CD4-positive, alpha-beta memory T cell (primary cell): ENCODE results near the gene RHBDF1. TPM values are rescaled to one million over a fixed set of nuclear protein-coding genes. Genes with fewer than 3 reads are reported as not detected.
"Not testable (repeated sequence)": the region's sequence is repeated elsewhere in the genome, so short reads cannot be mapped to it uniquely, and the experiment has no call there.

ENCODE experiments used
- CTCF ChIA-PET: fragments of 350-600 bp; sonication (Branson Sonifier 250); formaldehyde crosslinking; loops from one replicate; lab custom pipeline; 2021; ENCODE audit warnings: inconsistent platforms; ENCODE audit not compliant: partially characterized antibody; lab: Charles Lee
- POLR2A ChIA-PET: fragments of 350-600 bp; sonication (Branson Sonifier 250); formaldehyde crosslinking; loops from one replicate; lab custom pipeline; 2021; ENCODE audit not compliant: partially characterized antibody; lab: Charles Lee
- DNase-seq, 5 donors: peaks; one replicate each; pipeline versions ENCODE4 v3.0.0 to v3.0.0-alpha.2; 2020 to 2022; ENCODE audit warnings: mixed read lengths in 1 of 5
- H3K27ac ChIP-seq: one replicate; pipeline ENCODE4 v1.7.0; 2013; ENCODE audit warnings: low read depth, low read length
- H3K27me3 ChIP-seq: 2 replicates; pipeline ENCODE4 v1.7.0; 2013; ENCODE audit warnings: mild to moderate bottlenecking, low read length, moderate library complexity; ENCODE audit not compliant: insufficient read depth
- H3K36me3 ChIP-seq: 2 replicates; pipeline ENCODE4 v1.7.0; 2013; ENCODE audit warnings: mild to moderate bottlenecking, low read length, moderate library complexity; ENCODE audit not compliant: insufficient read depth
- H3K4me1 ChIP-seq: 2 replicates; pipeline ENCODE4 v1.7.0; 2013; ENCODE audit warnings: mild to moderate bottlenecking, low read length, moderate library complexity; ENCODE audit not compliant: insufficient read depth
- H3K4me3 ChIP-seq, 2 donors: one replicate each; pipeline ENCODE4 v1.7.0; 2013; ENCODE audit warnings: low read length in 2 of 2, mild to moderate bottlenecking in 1 of 2
- H3K9me3 ChIP-seq, 2 donors: one replicate each; pipeline ENCODE4 v1.7.0; 2013; ENCODE audit warnings: low read length in 2 of 2, control low read depth in 1 of 2; ENCODE audit not compliant: control insufficient read depth in 1 of 2
- H3K27ac Mint-ChIP-seq, 7 donors: one replicate each; pipeline ENCODE4 v1.8.0; 2020 to 2021; ENCODE audit warnings: mixed read lengths in 7 of 7, mild to moderate bottlenecking in 6 of 7, inconsistent platforms in 3 of 7, moderate library complexity in 3 of 7
- H3K27me3 Mint-ChIP-seq, 2 donors: one replicate each; pipeline ENCODE4 v1.8.0; 2020 to 2021; ENCODE audit warnings: mixed read lengths in 2 of 2
- H3K36me3 Mint-ChIP-seq, 2 donors: one replicate each; pipeline ENCODE4 v1.8.0; 2020 to 2021; ENCODE audit warnings: mixed read lengths in 2 of 2, inconsistent platforms in 1 of 2, mild to moderate bottlenecking in 1 of 2
- H3K4me1 Mint-ChIP-seq, 4 donors: one replicate each; pipeline ENCODE4 v1.8.0; 2020 to 2021; ENCODE audit warnings: mixed read lengths in 4 of 4, mild to moderate bottlenecking in 1 of 4
- H3K4me3 Mint-ChIP-seq, 8 donors: one replicate each; pipeline ENCODE4 v1.8.0; 2020 to 2021; ENCODE audit warnings: mixed read lengths in 8 of 8, mild to moderate bottlenecking in 7 of 8, moderate library complexity in 6 of 8, inconsistent platforms in 3 of 8
- H3K9me3 Mint-ChIP-seq, 8 donors: one replicate each; pipeline ENCODE4 v1.8.0; 2020 to 2021; ENCODE audit warnings: mixed read lengths in 8 of 8, mild to moderate bottlenecking in 5 of 8, inconsistent platforms in 3 of 8, moderate library complexity in 1 of 8
- intact Hi-C: fragments of 100-400 bp; cut with micrococcal nuclease; formaldehyde crosslinking; loops from one replicate; pipeline ENCODE4 v1.15.1; 2023
- polyA plus RNA-seq, 2 donors: library from polyadenylated mRNA; unstranded; fragments of 300-500 nt; fragmentation: Illumina TruSeq; gene quantifications; one replicate each; pipeline ENCODE4 v1.2.3, GENCODE V29; 2021
- total RNA-seq, 2 experiments: library from RNA; stranded (reverse); gene quantifications; one replicate each; pipeline ENCODE4 v1.2.3, GENCODE V29; 2021

Gene RHBDF1
- total and polyA plus RNA-seq, 4 experiments from 2014 or later, result not detected

DNA sequence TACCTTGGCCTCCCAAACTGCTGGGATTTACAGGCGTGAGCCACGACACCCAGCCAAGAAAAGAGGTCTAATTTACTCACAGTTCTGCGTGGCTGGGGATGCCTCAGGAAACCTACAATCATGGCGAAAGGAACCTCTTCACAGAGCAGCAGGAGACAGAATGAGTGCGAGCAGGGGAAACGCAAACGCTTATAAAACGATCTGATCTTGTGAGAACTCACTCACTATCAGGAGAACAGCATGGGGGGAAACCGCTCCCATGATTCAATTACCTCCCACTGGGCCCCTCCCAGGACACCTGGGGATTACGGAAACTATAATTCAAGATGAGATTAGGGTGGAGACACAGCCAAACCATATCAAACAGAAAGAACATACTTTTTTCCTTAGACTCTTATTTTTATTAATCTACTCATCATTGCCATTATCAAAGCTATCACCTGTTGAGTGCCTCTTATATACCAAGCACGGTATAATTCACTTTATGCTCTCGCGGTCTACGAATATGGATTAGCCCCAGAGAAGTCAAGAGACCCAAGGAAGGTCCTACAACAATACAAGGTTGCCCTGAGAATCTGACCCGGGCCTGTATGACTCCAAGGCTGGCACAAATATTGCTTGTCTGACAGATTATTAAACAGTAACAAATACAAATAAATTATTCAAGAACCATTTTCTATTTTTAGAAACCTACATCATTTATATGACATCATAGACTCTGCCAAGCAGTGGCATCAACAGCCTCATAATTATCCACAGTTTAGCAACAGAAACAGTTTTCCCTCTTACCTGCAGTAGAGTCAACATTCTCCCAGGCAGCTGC, 21.5 kb downstream of the RHBDF1 start:
- Histone ChIP-seq H3K27ac (no peak overlapping the region), H3K36me3 (peaks cover 19% of the 10 kb centered on the region), H3K9me3 (no peaks in the 10 kb centered on the region), H3K27me3 (no peaks in the 10 kb centered on the region), H3K4me1 (peaks cover 29% of the 10 kb centered on the region), H3K4me3 (no peak overlapping the region)
- CTCF ChIA-PET, result interaction anchor here (0.7 kb wide), 1 partner anchor 319 kb away, joined by 3 read pairs; the partner anchor contains the start of gene MRPL28
- H3K4me3 Mint-ChIP-seq, result peak overlapping the region; percentile 36 to 71 (median 60)
- H3K4me1 Mint-ChIP-seq, result peaks cover 20 to 46% (median 31%) of the 10 kb centered on the region in 4 donors
- intact Hi-C loops, result no loop called here
- H3K27me3 Mint-ChIP-seq, result no peaks in the 10 kb centered on the region
- H3K9me3 Mint-ChIP-seq, result no peaks in the 10 kb centered on the region
- POLR2A ChIA-PET, result no interaction called here
- no peak for DNase-seq
- peak overlapping the region in 1 of 7 donors; percentile 51 for H3K27ac Mint-ChIP-seq
- peaks cover 21 to 39% of the 10 kb centered on the region in 2 donors for H3K36me3 Mint-ChIP-seq

DNA sequence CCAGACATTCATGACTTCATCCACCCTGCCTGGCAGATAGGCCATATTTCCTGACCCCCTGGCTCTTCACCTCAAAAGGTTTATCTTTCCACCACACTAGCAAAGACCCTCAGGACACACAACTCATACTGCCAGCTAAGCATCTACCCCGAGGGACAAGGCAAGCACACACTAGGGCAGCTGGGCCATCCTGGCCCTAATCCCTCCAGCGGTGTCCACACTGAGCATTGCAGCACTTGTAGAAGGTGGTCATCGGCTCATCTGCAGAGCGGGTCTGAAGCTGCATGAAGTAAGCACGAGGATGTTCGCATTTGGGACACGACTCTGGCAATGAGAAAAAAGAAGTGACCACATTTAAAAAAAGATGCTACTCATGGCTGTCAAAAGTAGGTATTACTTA, 25.2 kb downstream of the RHBDF1 start:
- Histone ChIP-seq H3K4me3 (no peak overlapping the region), H3K9me3 (no peaks in the 10 kb centered on the region), H3K4me1 (peaks cover 24% of the 10 kb centered on the region), H3K27ac (no peak overlapping the region), H3K27me3 (no peaks in the 10 kb centered on the region), H3K36me3 (peaks cover 36% of the 10 kb centered on the region)
- ChIA-PET POLR2A (no interaction called here), CTCF (no interaction called here)
- Mint-ChIP-seq H3K27ac (no peak overlapping the region), H3K27me3 (no peaks in the 10 kb centered on the region), H3K9me3 (no peaks in the 10 kb centered on the region), H3K4me1 (peaks cover 24 to 40% (median 34%) of the 10 kb centered on the region in 4 donors), H3K36me3 (peaks cover 54 to 62% of the 10 kb centered on the region in 2 donors), H3K4me3 (no peak overlapping the region)
- no peak for DNase-seq
- intact Hi-C loops, result no loop called here

DNA sequence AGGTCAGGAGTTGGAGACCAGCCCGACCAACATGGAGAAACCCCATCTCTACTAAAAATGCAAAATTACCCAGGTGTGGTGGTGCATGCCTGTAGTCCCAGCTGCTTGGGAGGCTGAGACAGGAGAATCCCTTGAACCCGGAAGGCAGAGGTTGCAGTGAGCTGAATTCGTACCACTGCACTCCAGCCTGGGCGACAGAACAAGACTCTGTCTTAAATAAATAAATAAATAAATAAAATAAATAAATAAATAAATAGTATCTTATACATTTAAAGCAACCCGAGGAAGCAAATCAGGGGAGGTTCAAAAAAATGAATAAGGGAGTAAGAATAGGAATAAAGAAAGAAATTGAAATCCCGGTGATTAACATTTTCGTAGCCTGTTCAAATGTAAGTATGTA, 25.9 kb downstream of the RHBDF1 start:
- Histone ChIP-seq H3K36me3 (peaks cover 36% of the 10 kb centered on the region), H3K4me1 (peaks cover 21% of the 10 kb centered on the region)
- H3K4me3 Mint-ChIP-seq, H3K27me3 Mint-ChIP-seq, intact Hi-C loops, DNase-seq, H3K4me3 ChIP-seq, POLR2A ChIA-PET, CTCF ChIA-PET, H3K27me3 ChIP-seq, H3K9me3 Mint-ChIP-seq, H3K9me3 ChIP-seq, H3K27ac Mint-ChIP-seq, H3K27ac ChIP-seq: not testable (repeated sequence)
- Mint-ChIP-seq H3K4me1 (peaks cover 26 to 40% (median 36%) of the 10 kb centered on the region in 4 donors), H3K36me3 (peaks cover 59 to 68% of the 10 kb centered on the region in 2 donors)

DNA sequence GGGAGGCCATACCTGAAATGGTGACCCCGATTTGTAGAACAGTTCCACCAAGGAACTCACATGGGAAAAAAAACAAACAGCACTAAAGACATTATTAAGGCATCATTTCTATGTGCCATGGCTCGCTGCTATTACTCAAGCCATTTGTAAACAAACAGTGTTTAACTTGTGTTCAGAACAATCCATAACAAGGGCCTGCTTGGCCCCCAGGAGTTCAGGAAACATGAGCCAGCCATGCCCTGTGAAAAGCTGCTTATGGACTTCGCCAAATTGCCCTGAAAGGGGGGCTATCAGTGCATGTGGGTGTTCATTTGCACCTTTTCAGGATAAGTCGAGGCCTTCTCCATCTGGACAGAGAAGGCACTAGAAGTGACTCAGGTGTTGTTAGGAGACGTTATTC, 27.0 kb downstream of the RHBDF1 start:
- peaks cover 21 to 36% (median 30%) of the 10 kb centered on the region in 4 donors for H3K4me1 Mint-ChIP-seq
- Histone ChIP-seq H3K9me3 (no peaks in the 10 kb centered on the region), H3K27me3 (no peaks in the 10 kb centered on the region), H3K4me3 (no peak overlapping the region), H3K27ac (no peak overlapping the region), H3K4me1 (peaks cover 14% of the 10 kb centered on the region), H3K36me3 (peaks cover 30% of the 10 kb centered on the region)
- peaks cover 53 to 58% of the 10 kb centered on the region in 2 donors for H3K36me3 Mint-ChIP-seq
- intact Hi-C loops, result no loop called here
- no peak overlapping the region for H3K27ac Mint-ChIP-seq
- CTCF ChIA-PET, result interaction anchor here (1.6 kb wide), 1 partner anchor 51 kb away, joined by 5 read pairs; no protein-coding TSS in a partner anchor
- H3K4me3 Mint-ChIP-seq, result no peak overlapping the region
- H3K9me3 Mint-ChIP-seq, result no peaks in the 10 kb centered on the region
- POLR2A ChIA-PET, result interaction anchor here (1.5 kb wide), 1 partner anchor 8 kb away, joined by 4 read pairs; the partner anchor contains the start of genes POLR3K and SNRNP25
- no peaks in the 10 kb centered on the region for H3K27me3 Mint-ChIP-seq
- no peak for DNase-seq

DNA sequence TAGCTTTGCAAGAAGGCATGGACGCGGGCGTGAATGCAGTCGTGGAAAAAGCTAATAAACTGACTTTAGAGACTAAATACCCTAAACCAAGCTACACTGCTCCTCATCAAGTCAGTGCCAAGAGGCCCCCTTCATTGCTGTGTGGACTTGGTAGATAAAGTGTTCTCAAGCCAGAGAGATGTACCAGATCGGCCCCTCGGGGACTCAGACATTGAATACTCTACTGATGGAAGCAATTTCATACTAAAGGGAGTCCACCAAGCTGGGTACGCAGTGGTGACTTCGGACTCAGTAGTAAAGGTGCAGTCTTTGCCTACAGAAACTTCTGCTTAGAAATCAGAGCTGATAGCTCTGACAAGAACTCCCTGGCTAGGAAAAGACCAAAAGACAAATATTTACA, 27.8 kb downstream of the RHBDF1 start:
- no peaks in the 10 kb centered on the region for H3K9me3 ChIP-seq
- CTCF ChIA-PET, result interaction anchor here (0.7 to 1.6 kb wide), 2 partner anchors 9 to 52 kb away, joined by 5 to 6 read pairs; partner anchors contain the start of genes POLR3K and SNRNP25
- Mint-ChIP-seq H3K9me3 (no peaks in the 10 kb centered on the region), H3K4me1 (peaks cover 24 to 32% (median 26%) of the 10 kb centered on the region in 4 donors), H3K36me3 (peaks cover 50 to 54% of the 10 kb centered on the region in 2 donors), H3K4me3 (no peak overlapping the region), H3K27me3 (no peaks in the 10 kb centered on the region), H3K27ac (peak overlapping the region in 1 of 7 donors; percentile 60)
- POLR2A ChIA-PET, result interaction anchor here (1.5 kb wide), 1 partner anchor 8 kb away, joined by 4 read pairs; the partner anchor contains the start of genes POLR3K and SNRNP25
- no peak overlapping the region for H3K27ac ChIP-seq
- peaks cover 14% of the 10 kb centered on the region for H3K4me1 ChIP-seq
- H3K4me3 ChIP-seq, result no peak overlapping the region
- no peaks in the 10 kb centered on the region for H3K27me3 ChIP-seq
- DNase-seq, result no peak
- peaks cover 30% of the 10 kb centered on the region for H3K36me3 ChIP-seq
- intact Hi-C loops, result no loop called here

DNA sequence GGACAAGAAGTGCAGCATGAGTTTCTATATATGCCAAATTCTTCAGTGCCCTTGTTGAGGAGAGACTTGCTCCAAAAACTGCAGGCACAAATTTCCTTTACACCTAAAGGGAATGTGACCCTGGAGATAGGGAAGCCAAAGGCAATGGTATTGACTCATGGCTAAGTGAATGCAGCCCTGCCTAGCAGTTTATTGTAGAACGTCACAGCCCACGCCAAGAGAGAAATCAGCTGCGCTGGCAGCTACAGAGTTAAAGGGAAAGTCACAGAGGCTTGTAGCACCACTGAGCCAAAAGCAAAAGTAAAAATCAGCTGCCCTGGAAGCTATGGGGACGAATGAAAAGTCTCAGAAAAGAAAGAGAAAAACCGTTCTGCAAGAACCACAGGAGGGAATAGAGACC, 29.1 kb downstream of the RHBDF1 start:
- no peak overlapping the region for H3K4me3 ChIP-seq
- peak overlapping the region in 2 of 7 donors; percentile 25 to 32 for H3K27ac Mint-ChIP-seq
- H3K36me3 Mint-ChIP-seq, result peaks cover 49 to 53% of the 10 kb centered on the region in 2 donors
- H3K4me1 ChIP-seq, result peaks cover 27% of the 10 kb centered on the region
- CTCF ChIA-PET, result no interaction called here
- DNase-seq, result no peak
- H3K27ac ChIP-seq, result no peak overlapping the region
- peaks cover 33 to 43% (median 38%) of the 10 kb centered on the region in 4 donors for H3K4me1 Mint-ChIP-seq
- H3K9me3 ChIP-seq, result no peaks in the 10 kb centered on the region
- peaks cover 29% of the 10 kb centered on the region for H3K36me3 ChIP-seq
- no peaks in the 10 kb centered on the region for H3K27me3 Mint-ChIP-seq
- POLR2A ChIA-PET, result no interaction called here
- H3K9me3 Mint-ChIP-seq, result no peaks in the 10 kb centered on the region
- H3K27me3 ChIP-seq, result no peaks in the 10 kb centered on the region
- intact Hi-C loops, result no loop called here
- no peak overlapping the region for H3K4me3 Mint-ChIP-seq

DNA sequence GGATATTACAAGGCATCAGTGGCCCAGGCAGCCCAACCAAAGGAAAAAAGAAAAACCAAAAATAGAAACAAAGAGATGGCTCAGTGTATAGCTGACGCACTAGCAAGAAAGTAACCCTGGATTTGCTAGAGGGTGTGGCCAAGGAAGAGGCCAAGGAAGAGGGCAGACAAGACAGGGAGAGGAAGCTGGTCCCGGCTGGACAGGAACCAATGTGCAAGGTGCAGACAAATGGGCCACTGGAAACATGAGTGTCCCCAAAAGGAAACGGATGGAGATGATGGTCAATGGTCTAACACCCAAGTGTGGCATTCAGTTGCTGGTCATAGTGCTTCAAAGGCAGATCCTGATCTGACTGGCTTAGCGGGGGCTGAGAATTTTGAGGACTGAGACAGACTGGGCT, 29.7 kb downstream of the RHBDF1 start:
- peaks cover 46 to 49% of the 10 kb centered on the region in 2 donors for H3K36me3 Mint-ChIP-seq
- Histone ChIP-seq H3K4me1 (peaks cover 30% of the 10 kb centered on the region), H3K27ac (no peak overlapping the region), H3K9me3 (no peaks in the 10 kb centered on the region), H3K4me3 (no peak overlapping the region), H3K36me3 (peaks cover 27% of the 10 kb centered on the region), H3K27me3 (no peaks in the 10 kb centered on the region)
- intact Hi-C loops, result no loop called here
- no peaks in the 10 kb centered on the region for H3K9me3 Mint-ChIP-seq
- no peak for DNase-seq
- peaks cover 34 to 47% (median 40%) of the 10 kb centered on the region in 4 donors for H3K4me1 Mint-ChIP-seq
- no peaks in the 10 kb centered on the region for H3K27me3 Mint-ChIP-seq
- H3K4me3 Mint-ChIP-seq, result peak overlapping the region in 1 of 8 donors; percentile 17
- ChIA-PET CTCF (no interaction called here), POLR2A (no interaction called here)
- peak overlapping the region in 3 of 7 donors; percentile 32 to 77 (median 65) for H3K27ac Mint-ChIP-seq
